ENCODE data around the gene SECTM1.

The SECTM1 gene

DNA sequence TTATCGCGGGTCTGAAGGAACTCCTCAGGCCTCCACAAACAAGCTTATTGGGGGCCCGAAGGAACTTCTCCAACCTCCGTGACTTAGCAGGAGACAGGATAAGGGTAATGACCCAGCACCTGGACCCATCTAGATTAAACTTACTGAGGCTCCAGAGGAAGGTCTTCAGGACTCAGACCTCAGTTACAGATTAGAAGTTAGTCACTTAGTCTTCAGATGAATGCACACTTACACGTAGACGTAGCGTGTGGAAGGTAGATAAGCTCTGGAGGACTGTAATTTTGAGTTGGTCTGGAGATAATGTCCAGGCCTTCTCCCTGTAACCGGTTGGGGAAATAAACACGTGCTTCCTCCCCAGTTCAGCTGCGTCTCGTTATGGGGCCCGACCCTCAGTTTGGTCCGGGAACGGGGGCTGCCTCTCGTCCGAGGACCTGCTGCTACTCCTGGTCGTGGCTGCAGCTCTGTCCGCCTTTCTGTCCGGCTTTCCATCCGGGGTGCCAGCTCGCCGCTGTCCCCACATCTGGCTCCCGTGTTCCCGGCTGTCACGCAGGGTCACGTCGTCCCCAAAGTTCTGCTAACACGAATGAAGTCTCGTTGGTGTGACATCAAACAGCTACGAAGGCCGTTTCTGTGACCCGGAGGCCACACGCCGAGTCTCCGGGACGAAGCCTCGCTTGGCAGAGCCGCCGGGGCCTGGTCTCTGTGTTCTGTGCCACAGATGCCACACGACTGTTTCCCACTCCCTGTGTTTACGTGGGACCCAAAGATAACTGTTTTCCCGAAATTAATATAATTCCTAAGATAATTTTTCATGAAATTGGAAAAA, 11.8 kb upstream of the SECTM1 start:
- no peak for DNase-seq (ENCODE audit: extremely low spot score)
- CTCF ChIA-PET: interaction anchor here (0.7 to 1.0 kb wide), 2 partner anchors 20 to 208 kb away, joined by 3 read pairs; no protein-coding TSS in a partner anchor
- TF ChIP-seq, protein P1, sequence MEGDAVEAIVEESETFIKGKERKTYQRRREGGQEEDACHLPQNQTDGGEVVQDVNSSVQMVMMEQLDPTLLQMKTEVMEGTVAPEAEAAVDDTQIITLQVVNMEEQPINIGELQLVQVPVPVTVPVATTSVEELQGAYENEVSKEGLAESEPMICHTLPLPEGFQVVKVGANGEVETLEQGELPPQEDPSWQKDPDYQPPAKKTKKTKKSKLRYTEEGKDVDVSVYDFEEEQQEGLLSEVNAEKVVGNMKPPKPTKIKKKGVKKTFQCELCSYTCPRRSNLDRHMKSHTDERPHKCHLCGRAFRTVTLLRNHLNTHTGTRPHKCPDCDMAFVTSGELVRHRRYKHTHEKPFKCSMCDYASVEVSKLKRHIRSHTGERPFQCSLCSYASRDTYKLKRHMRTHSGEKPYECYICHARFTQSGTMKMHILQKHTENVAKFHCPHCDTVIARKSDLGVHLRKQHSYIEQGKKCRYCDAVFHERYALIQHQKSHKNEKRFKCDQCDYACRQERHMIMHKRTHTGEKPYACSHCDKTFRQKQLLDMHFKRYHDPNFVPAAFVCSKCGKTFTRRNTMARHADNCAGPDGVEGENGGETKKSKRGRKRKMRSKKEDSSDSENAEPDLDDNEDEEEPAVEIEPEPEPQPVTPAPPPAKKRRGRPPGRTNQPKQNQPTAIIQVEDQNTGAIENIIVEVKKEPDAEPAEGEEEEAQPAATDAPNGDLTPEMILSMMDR (IDR thresholded peaks at IDR 0.05; ENCODE audit: control extremely low read depth, extremely low read depth, low read depth, missing control alignments): no peak
- POLR2A ChIA-PET: no interaction called here

DNA sequence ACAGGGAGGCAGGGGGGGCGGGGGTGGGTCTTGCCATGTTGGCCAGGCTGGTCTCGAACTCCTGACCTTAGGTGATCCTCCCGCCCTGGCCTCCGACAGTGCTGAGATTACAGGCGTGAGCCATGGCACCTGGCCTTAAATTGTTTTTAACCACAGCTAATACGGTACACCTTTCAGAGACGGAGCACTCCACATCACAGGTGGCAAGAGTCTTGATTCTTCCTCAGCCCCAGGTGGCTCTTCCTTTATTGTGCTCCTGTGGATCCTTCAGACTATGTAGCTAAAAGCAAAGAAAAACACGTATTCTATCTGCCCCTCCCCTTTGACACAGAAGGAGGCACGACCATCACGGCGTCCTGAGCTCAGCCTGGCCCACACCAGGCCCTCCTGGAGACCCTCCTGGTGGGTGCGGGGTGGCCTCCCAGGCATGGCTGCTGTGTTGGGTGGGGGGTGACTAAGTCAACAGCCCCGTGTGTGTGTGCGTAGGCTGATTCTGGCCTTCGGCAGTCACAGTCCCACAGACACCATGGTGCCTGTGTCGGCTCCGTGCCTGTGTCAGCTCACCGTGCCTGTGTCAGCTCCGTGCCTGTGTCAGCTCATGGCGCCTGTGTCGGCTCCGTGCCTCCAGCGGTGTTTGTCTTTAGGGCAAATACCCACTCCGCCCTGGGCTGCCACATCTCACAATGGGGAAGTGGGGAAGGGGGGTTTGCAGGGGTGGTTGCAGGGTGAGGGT, 10.8 kb upstream of the SECTM1 start:
- DNase-seq (ENCODE audit: extremely low spot score): no peak
- CTCF ChIA-PET: interaction anchor here (0.7 to 1.2 kb wide), 6 partner anchors 9 to 209 kb away, joined by 3 to 4 read pairs (median 3); no protein-coding TSS in a partner anchor
- POLR2A ChIA-PET: no interaction called here
- TF ChIP-seq, protein P1 (IDR thresholded peaks at IDR 0.05; ENCODE audit: control extremely low read depth, extremely low read depth, low read depth, missing control alignments): no peak

DNA sequence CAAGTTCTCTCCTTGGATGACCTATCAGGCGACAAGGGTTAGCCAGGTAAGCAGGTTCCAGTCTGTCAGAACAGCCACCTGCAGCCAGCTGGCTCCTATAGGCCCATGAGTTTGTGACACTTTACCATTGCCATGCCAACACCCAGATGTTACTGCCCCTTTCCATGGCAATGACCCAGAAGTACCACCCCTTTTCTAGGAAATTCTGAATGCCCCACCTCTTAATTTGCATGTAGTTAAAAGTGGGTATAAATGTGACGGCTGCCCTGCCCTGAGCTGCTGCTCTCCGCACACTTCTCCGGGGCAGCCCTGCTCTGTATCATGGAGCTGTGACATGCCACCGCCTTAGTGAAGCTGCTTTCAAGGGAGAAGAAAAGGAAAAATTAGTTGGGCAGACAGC, 10.0 kb upstream of the SECTM1 start:
- CTCF ChIA-PET: interaction anchor here (0.7 to 1.2 kb wide), 4 partner anchors 9 to 44 kb away, joined by 3 to 4 read pairs (median 3); no protein-coding TSS in a partner anchor
- TF ChIP-seq, protein P1 (IDR thresholded peaks at IDR 0.05; ENCODE audit: control extremely low read depth, extremely low read depth, low read depth, missing control alignments): no peak
- DNase-seq (ENCODE audit: extremely low spot score): no peak
- POLR2A ChIA-PET: interaction anchor here (0.6 kb wide), 1 partner anchor 43 kb away, joined by 4 read pairs; no protein-coding TSS in a partner anchor

DNA sequence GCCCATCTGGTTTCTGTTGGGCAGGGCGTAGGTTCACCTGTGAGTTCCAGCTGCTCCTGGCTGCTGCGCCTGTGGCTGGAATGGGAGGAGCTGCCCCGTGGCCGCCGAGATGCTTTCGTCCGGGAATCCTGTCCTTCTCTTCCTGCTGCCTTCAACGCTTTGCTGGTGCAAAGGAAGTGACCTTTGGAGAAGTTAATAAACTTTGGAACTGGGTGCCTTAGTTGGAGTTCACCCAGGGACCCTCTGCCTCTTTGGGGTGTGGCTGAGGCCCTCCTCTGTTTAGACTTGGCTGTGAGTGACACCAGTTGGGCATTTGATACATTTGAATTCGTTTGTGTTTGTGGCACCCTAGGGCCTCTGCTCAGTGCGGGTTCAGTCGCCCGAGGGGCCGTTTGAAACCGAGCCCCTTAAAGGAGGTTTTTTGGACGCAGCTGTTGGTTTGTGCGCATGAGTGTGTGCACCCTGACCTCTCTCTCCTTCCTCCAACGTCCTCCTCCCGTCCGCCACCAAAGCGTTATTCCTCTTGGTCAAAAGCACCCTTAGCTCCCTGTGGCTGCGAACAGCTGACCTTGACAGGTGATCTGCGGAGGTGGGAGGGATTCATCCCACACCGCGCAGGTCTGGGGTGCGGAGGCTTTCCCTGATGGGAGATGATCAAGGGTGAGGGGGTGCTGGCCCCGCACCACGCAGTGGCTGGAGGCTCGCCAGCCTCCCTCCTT, 9.0 kb upstream of the SECTM1 start:
- DNase-seq (ENCODE audit: extremely low spot score): no peak
- ChIA-PET POLR2A (no interaction called here), CTCF (interaction anchor here (1.0 kb wide), 1 partner anchor 8 kb away, joined by 3 read pairs; no protein-coding TSS in a partner anchor)
- TF ChIP-seq, protein P1 (IDR thresholded peaks at IDR 0.05; ENCODE audit: control extremely low read depth, extremely low read depth, low read depth, missing control alignments): no peak

DNA sequence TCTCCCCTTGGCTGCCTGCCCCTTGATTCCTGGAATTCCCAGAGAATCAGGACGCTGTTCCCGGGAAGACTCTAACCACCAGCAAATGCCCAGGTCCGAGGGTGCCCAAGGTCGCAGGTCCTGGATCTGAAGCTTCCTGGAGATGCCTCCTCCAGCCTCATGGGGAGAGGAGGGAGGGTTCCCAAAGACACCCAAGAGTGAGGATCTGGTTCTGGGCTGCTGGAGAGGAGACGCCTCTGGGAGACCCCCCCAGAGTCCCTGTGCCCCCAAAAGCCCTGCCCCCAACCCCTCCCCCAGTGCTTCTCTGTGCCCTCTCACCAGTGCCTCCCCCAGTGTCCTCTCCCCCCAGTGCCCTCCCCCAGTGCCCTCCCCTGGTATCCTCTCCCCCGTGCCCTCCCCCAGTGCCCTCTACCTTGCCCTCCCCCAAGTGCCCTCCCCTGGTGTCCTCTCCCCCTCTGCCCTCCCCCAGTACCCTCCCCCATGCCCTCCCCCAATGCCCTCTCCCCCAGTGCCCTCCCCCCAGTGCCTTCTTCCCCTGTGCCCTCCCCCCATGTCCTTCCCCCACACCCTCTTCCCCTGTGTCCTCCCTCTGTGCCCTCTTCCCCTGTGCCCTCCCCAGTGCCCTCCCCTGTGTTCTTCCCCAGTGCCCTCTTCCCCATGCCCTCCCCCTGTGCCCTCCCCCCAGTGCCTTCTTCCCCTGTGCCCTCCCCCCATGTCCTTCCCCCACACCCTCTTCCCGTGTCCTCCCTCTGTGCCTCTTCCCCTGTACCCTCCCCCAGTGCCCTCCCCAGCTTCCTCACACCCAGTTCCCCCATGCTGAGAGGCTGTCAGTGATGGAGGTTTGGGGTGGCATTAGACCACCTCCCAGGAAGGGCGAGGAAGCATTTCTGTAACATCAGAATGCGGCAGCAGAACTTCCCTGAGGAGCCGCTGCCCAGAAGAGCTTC, 6.3 kb upstream of the SECTM1 start:
- ChIA-PET POLR2A (no interaction called here), CTCF (interaction anchor here (3.8 kb wide), 1 partner anchor 10 kb away, joined by 16 read pairs; no protein-coding TSS in a partner anchor)
- TF ChIP-seq, protein P1 (IDR thresholded peaks at IDR 0.05; ENCODE audit: control extremely low read depth, extremely low read depth, low read depth, missing control alignments): no peak
- no peak for DNase-seq (ENCODE audit: extremely low spot score)
